ENCODE measurements around the gene HIP1. TPM values are rescaled to one million over a fixed set of nuclear protein-coding genes. Genes with fewer than 3 reads are reported as not detected.
A peak's percentile ranks its signal among the peaks of the same experiment; 100 is the strongest.

The HIP1 gene
- total RNA-seq, 8 experiments from 2014 or later: 1.8 to 28.4 (median 19.1) TPM

DNA sequence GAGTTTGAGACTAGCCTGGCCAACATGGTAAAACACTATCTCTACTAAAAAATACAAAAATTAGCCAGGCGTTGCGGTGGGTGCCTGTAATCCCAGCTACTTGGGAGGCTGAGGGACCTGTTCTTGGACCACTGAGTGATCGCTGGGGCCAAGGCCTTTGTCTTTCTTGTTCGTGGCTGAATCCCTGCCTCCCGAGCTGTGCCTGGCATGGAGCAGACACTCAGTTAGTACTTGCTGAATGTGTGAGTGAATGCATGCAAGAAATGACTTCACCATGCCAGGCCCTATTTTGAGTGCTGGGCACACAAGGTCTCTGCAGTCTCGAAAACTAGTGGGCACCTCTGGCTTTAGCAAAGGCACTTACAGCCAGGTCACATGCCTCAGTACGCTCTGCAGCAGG lies 85.1 kb downstream of the HIP1 start:
- ATAC-seq (replicated peaks in 6 of 8): no peak
- Histone ChIP-seq H3K27ac (no peak overlapping the region), H3K4me1 (replicated peaks in 1 of 2) (peaks cover 0 to 3% of the 10 kb centered on the region in 2 donors), H3K4me3 (no peak overlapping the region)
- in situ Hi-C loops (cut with MboI; ENCODE audit: low pct_unique_long_range_greater_than_20kb in 2 of 9, low sequenced_read_pairs in 9 of 9, unreplicated experiment in 9 of 9): no loop called here
- 87 to 100% (median 89%) methylated on average over 1 to 6 of the region's 7 CpGs; no CpG with 5 or more reads in 5 of the 10 experiments for WGBS, 10 experiments

DNA sequence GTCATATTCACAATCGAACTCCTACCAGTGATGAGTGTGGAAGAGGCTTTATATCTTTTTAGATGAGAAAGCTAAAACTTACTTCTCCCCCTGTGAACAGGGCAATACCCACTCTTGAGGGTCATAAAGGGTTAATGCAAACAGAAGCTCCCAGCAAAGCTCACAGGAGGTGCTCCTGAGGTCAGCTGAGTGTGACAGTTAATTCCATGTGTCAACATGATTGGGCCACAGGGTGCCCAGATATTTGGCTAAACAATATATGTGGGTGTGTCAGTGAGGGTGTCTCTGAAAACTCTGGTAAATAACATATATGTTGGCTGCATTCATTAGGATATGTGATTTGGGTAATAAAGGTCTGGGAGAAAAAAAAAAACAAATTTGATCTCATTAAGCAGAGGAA lies 86.0 kb downstream of the HIP1 start:
- Histone ChIP-seq H3K4me3 (no peak overlapping the region), H3K4me1 (replicated peaks in 1 of 2) (peaks cover 0 to 3% of the 10 kb centered on the region in 2 donors), H3K27ac (no peak overlapping the region)
- in situ Hi-C loops (cut with MboI; ENCODE audit: low pct_unique_long_range_greater_than_20kb in 2 of 9, low sequenced_read_pairs in 9 of 9, unreplicated experiment in 9 of 9): no loop called here
- no peak for ATAC-seq (replicated peaks in 6 of 8)
- WGBS, 10 experiments: 67 to 100% (median 88%) methylated on average over 1 of the region's 1 CpG; no CpG with 5 or more reads in 3 of the 10 experiments

DNA sequence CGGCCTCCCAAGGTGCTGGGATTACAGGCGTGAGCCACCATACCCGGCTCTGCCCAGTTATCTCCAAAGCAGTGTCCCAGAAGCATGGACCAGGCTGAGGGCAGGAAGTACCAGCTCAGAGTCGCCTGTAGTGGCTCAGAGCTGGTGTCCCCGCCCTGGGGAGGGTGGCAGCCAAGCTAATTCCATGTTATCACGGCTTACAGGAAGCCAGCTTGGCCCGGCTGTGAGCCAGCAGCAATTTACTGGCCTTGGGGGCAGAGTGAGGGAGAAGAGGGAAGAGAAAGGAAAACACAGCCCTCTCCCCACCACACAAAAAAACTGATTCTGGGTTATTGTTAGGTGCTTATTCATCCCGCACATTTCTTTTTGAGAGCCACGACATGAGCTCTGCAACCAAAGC lies 88.1 kb downstream of the HIP1 start:
- in situ Hi-C loops (cut with MboI; ENCODE audit: low pct_unique_long_range_greater_than_20kb in 2 of 9, low sequenced_read_pairs in 9 of 9, unreplicated experiment in 9 of 9): no loop called here
- peak in 4 of 8 experiments; percentile 15 to 55 (median 28) for ATAC-seq (replicated peaks in 6 of 8)
- H3K27ac ChIP-seq: peak overlapping the region; percentile 20 to 43
- WGBS, 10 experiments: 20 to 100% (median 60%) methylated on average over 1 to 4 of the region's 9 CpGs; no CpG with 5 or more reads in 4 of the 10 experiments
- H3K4me3 ChIP-seq: no peak overlapping the region
- H3K4me1 ChIP-seq (replicated peaks in 1 of 2): peaks cover 2 to 7% of the 10 kb centered on the region in 2 donors

DNA sequence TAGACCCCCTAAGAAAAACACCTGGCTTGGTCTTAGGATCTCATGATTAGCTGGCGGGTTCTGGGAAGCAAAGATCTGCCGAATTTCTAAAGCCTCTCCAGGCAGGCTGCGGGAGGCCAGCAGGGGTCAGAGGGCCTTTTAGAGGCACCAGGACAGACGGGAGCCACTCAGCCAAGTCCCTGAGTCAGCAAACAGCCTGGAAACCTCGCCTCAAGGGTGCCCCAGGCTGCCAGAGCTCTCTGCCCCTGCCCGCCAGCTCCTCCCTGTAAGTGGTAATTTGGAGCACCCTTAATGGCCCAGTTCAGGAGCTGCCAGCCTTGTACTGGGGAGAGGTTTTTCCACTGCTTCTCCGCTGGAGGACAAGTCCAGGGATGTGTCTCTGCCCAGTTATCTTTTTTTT lies 88.7 kb downstream of the HIP1 start:
- Histone ChIP-seq H3K4me1 (replicated peaks in 1 of 2) (peaks cover 2 to 7% of the 10 kb centered on the region in 2 donors), H3K4me3 (no peak overlapping the region), H3K27ac (no peak overlapping the region)
- no peak for ATAC-seq (replicated peaks in 6 of 8)
- WGBS, 10 experiments: 50% methylated on average over 1 of the region's 7 CpGs; no CpG with 5 or more reads in 9 of the 10 experiments
- in situ Hi-C loops (cut with MboI; ENCODE audit: low pct_unique_long_range_greater_than_20kb in 2 of 9, low sequenced_read_pairs in 9 of 9, unreplicated experiment in 9 of 9): no loop called here

DNA sequence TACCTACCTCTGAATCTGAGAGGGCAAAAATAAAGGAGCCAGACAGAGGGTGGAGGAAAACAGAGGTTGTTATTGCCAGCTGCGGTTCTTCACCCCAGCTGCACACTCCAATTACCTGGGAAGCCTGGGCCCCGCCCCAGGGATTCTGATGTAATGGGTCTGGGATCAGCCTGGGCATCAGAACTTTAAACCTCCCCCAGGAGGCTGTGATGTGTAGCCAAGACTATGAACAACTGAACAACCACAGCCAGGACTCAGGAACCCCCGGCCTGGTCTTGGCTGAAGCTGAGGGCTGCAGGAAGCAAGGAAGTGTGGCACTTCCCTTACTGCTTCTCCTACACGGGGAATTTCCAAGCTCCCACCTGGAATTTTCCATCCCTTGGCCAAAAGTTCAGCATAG lies 89.3 kb downstream of the HIP1 start:
- no peak for ATAC-seq (replicated peaks in 6 of 8)
- WGBS, 10 experiments: 40 to 80% (median 51%) methylated on average over 1 to 3 of the region's 4 CpGs; no CpG with 5 or more reads in 6 of the 10 experiments
- in situ Hi-C loops (cut with MboI; ENCODE audit: low pct_unique_long_range_greater_than_20kb in 2 of 9, low sequenced_read_pairs in 9 of 9, unreplicated experiment in 9 of 9): loop anchor here in 1 of 9 experiments (25.0 kb wide), 1 partner anchor 112 kb away; no protein-coding TSS in a partner anchor
- Histone ChIP-seq H3K27ac (no peak overlapping the region), H3K4me3 (no peak overlapping the region), H3K4me1 (replicated peaks in 1 of 2) (peaks cover 2 to 10% of the 10 kb centered on the region in 2 donors)

DNA sequence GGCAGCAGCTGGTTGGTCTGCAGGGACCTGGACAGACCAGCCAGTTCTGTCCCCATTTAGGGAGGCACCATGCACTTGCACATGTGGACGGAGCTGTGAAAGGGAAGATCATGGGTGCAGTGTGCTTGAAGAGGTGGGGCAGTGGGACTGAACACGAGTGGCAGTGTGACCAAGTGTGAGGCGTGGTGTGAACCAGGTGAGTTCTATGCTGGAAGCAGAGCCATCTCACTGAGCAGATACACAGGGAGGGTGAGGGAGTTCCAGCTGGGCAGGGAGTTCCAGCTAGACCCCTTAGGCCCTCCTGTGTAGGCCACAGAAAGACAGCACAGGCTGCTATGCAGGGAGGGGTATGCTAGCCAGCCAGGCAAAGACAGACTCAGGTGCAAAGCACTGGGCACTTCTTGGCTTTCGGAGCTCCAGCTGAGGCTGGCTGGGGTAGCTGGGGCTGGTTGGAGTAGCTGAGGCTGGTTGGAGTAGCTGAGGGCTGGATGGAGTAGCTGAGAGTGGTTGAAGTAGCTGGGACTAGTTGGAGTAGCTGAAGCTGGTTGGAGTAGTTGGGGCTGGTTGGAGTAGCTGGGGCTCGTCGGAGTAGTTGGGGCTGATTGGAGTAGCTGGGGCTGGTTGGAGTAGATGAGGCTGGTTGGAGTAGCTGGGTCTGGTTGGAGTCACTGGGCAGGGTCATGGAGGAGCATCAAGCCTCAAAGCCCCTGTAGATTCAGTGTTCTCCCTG lies 90.9 kb downstream of the HIP1 start:
- H3K4me3 ChIP-seq: no peak overlapping the region
- peaks cover 2 to 10% of the 10 kb centered on the region in 2 donors for H3K4me1 ChIP-seq (replicated peaks in 1 of 2)
- in situ Hi-C loops (cut with MboI; ENCODE audit: low pct_unique_long_range_greater_than_20kb in 2 of 9, low sequenced_read_pairs in 9 of 9, unreplicated experiment in 9 of 9): loop anchor here in 1 of 9 experiments (25.0 kb wide), 1 partner anchor 111 kb away; no protein-coding TSS in a partner anchor
- 83 to 100% (median 89%) methylated on average over 1 to 3 of the region's 6 CpGs; no CpG with 5 or more reads in 4 of the 10 experiments for WGBS, 10 experiments
- H3K27ac ChIP-seq: no peak overlapping the region
- no peak for ATAC-seq (replicated peaks in 6 of 8)

DNA sequence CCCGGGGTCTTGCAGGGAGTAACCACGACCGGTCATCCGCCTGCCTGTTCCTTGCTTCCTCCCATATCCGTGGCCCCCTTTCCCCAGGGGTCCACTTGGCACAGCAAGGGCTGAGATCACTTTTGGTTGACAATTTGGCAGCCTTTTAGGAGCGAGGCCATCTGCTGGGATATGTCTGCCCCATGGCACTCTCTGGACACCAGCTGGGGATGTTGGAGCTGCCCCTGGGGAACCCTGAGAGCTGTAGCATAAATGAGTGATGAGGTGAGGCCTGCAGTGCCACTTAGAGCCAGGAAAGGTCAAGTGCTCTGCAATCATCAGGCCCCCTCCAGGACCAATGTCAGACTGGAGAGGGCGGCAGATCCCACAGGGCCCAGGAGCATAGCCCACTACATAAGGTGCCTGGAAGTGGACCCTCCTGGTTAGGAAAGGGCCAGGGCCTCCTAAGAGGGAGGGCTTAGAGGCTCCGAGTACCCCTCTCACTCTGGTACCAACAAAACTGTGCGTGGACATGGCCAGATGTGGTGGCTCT lies 92.1 kb downstream of the HIP1 start:
- WGBS, 10 experiments: 0 to 100% (median 80%) methylated on average over 1 to 4 of the region's 9 CpGs; no CpG with 5 or more reads in 5 of the 10 experiments
- in situ Hi-C loops (cut with MboI; ENCODE audit: low pct_unique_long_range_greater_than_20kb in 2 of 9, low sequenced_read_pairs in 9 of 9, unreplicated experiment in 9 of 9): loop anchor here in 1 of 9 experiments (25.0 kb wide), 1 partner anchor 109 kb away; no protein-coding TSS in a partner anchor
- Histone ChIP-seq H3K27ac (peak overlapping the region in 1 of 2 donors; percentile 41), H3K4me1 (replicated peaks in 1 of 2) (peaks cover 2 to 10% of the 10 kb centered on the region in 2 donors), H3K4me3 (no peak overlapping the region)
- peak in 3 of 8 experiments; percentile 10 to 43 (median 24) for ATAC-seq (replicated peaks in 6 of 8)

DNA sequence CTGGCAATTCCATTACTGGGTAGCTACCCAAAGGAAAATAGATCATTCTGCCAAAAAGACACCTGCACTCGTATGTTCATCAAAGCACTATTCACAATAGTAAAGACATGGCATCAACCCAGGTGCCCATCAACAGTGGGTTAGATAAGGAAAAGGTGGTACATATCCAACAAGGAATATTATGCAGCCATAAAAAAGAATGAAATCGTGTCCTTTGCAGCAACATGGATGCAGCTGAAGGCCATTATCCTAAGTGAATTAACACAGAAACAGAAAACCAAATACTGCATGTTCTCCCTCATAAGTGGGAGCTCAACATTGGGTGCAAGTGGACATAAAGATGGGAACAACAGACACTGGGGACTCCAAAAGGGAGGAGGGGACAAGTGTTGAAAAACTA lies 93.2 kb downstream of the HIP1 start:
- H3K4me1 ChIP-seq (replicated peaks in 1 of 2): peaks cover 2 to 9% of the 10 kb centered on the region in 2 donors
- ATAC-seq (replicated peaks in 6 of 8): no peak
- no peak overlapping the region for H3K27ac ChIP-seq
- WGBS, 10 experiments: 67 to 100% (median 94%) methylated on average over 1 to 2 of the region's 2 CpGs; no CpG with 5 or more reads in 3 of the 10 experiments
- no peak overlapping the region for H3K4me3 ChIP-seq
- in situ Hi-C loops (cut with MboI; ENCODE audit: low pct_unique_long_range_greater_than_20kb in 2 of 9, low sequenced_read_pairs in 9 of 9, unreplicated experiment in 9 of 9): loop anchor here in 1 of 9 experiments (25.0 kb wide), 1 partner anchor 108 kb away; no protein-coding TSS in a partner anchor

DNA sequence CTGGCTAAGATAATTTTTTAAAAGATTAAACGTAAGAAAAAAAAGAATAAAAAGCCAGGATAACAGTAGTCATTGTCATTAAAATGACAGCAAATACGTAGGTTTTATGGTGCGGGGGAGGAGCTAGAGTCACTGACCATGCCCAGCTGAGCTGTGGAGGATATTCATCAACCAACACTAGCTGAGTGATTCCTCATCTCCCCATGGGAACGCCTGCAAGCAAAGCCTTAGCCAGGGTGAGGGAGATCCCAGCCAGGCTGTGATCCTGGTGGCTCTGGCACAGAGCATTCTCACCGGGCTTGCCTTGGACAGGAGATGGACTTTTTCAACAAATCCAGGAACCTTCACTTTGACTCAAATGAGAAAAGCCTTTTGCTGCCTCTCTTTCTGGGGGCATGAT lies 94.2 kb downstream of the HIP1 start:
- Histone ChIP-seq H3K4me1 (replicated peaks in 1 of 2) (peaks cover 7 to 12% of the 10 kb centered on the region in 2 donors), H3K27ac (peak overlapping the region in 1 of 2 donors; percentile 67), H3K4me3 (no peak overlapping the region)
- in situ Hi-C loops (cut with MboI; ENCODE audit: low pct_unique_long_range_greater_than_20kb in 2 of 9, low sequenced_read_pairs in 9 of 9, unreplicated experiment in 9 of 9): loop anchor here in 1 of 9 experiments (25.0 kb wide), 1 partner anchor 107 kb away; no protein-coding TSS in a partner anchor
- peak in 2 of 8 experiments; percentile 47 to 74 for ATAC-seq (replicated peaks in 6 of 8)
- 40 to 100% (median 74%) methylated on average over 1 to 5 of the region's 5 CpGs; no CpG with 5 or more reads in 2 of the 10 experiments for whole genome bisulfite sequencing, 10 experiments

DNA sequence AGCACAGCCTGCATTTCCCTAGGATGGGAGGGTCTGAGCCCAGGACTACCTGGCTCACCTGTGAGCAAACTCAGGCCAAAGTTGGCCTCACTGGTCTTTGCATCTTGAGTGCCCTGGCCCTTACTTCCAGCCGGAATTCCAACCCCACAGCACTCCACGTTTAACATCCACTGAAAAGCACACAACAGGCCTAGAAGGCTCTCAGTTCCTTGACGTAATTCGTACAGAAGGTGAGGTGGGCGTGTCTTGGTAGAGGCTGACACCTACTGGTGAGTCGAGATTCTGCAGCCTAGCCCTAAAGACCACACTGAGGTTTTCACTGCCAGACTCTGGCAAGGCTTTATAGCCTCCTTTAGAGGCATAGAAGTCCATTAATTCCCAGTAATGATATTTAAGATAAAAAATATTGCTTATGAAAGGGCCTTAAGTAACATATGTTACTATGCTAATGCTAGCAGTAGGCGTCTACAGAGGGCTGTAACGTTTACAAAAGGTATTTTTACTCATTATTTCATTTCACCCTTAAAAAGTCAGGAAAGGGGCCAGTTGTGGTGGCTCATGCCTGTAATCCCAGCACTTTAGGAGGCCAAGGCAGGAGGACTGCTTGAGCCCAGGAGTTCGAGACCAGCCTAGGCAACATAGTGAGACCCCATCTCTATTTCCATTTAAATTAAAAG lies 95.8 kb downstream of the HIP1 start:
- WGBS, 10 experiments: 30 to 93% (median 68%) methylated on average over 1 to 8 of the region's 9 CpGs; no CpG with 5 or more reads in 1 of the 10 experiments
- Histone ChIP-seq H3K27ac (no peak overlapping the region), H3K4me3 (no peak overlapping the region), H3K4me1 (replicated peaks in 1 of 2) (peaks cover 7 to 12% of the 10 kb centered on the region in 2 donors)
- peak in 2 of 8 experiments; percentile 30 to 62 for ATAC-seq (replicated peaks in 6 of 8)
- in situ Hi-C loops (cut with MboI; ENCODE audit: low pct_unique_long_range_greater_than_20kb in 2 of 9, low sequenced_read_pairs in 9 of 9, unreplicated experiment in 9 of 9): loop anchor here in 1 of 9 experiments (25.0 kb wide), 1 partner anchor 106 kb away; no protein-coding TSS in a partner anchor

DNA sequence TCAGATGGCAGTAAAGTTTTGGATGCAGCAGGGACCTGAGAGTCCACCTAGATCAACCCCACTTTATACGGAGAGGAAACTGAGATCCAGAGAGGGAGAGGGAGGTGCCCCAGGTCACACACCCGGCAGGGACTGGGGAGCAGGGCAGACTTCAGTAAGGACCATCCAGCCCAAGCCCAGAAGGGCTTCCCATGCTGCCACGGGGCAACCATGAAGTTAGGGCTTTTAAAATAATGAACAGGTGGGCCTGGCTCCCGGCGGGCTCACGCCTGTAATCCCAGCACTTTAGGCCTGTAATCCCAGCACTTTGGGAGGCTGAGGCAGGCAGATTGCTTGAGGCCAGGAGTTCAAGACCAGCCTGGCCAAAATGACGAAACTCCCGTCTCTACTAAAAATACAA lies 98.5 kb downstream of the HIP1 start:
- H3K4me3 ChIP-seq: peak overlapping the region; percentile 62 to 95 (median 74)
- 7 to 100% (median 68%) methylated on average over 2 to 4 of the region's 8 CpGs; no CpG with 5 or more reads in 6 of the 10 experiments for WGBS, 10 experiments
- in situ Hi-C loops (cut with MboI; ENCODE audit: low pct_unique_long_range_greater_than_20kb in 2 of 9, low sequenced_read_pairs in 9 of 9, unreplicated experiment in 9 of 9): loop anchor here in 1 of 9 experiments (25.0 kb wide), 1 partner anchor 103 kb away; no protein-coding TSS in a partner anchor
- no peak for ATAC-seq (replicated peaks in 6 of 8)
- H3K4me1 ChIP-seq (replicated peaks in 1 of 2): peaks cover 14 to 26% of the 10 kb centered on the region in 2 donors
- H3K27ac ChIP-seq: peak overlapping the region; percentile 86

DNA sequence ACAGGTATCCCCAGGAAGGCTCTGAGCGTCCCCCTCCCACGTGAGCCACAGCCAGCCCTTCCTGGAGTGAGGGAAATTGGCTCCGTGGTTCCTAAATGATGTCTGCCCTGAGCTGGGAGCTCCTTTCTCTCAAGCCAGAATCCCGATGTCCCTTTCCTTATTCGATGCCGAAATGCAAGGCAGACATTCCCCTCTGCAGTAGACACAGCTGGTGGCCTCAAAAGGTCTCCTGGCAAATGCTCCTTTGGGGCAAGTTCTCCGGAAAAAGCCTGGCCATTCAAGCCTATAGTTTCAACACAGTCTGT lies 98.9 kb downstream of the HIP1 start:
- in situ Hi-C loops (cut with MboI; ENCODE audit: low pct_unique_long_range_greater_than_20kb in 2 of 9, low sequenced_read_pairs in 9 of 9, unreplicated experiment in 9 of 9): loop anchor here in 1 of 9 experiments (25.0 kb wide), 1 partner anchor 103 kb away; no protein-coding TSS in a partner anchor
- ATAC-seq (replicated peaks in 6 of 8): peak in 6 of 8 experiments; percentile 8 to 47 (median 40)
- 0 to 20% (median 15%) methylated on average over 1 to 2 of the region's 7 CpGs; no CpG with 5 or more reads in 6 of the 10 experiments for WGBS, 10 experiments
- Histone ChIP-seq H3K27ac (peak overlapping the region; percentile 86), H3K4me1 (replicated peaks in 1 of 2) (peaks cover 14 to 25% of the 10 kb centered on the region in 2 donors), H3K4me3 (peak overlapping the region; percentile 62 to 95 (median 74))
